HepG2 (cell line): ENCODE results near the gene LOXL3. TPM values are rescaled to one million over a fixed set of nuclear protein-coding genes. Genes with fewer than 3 reads are reported as not detected.
A peak's percentile ranks its signal among the peaks of the same experiment; 100 is the strongest.

Experiments
- ATAC-seq: fragments of 200-7000 bp; cut with Tn5 transposase; 3 replicates; pipeline ENCODE4 v1.9.1; 2020; ENCODE audit warnings: mild to moderate bottlenecking, moderate library complexity
- BruUV-seq: library from RNA; stranded (reverse); fragments of 400-500 nt; replicated peaks from 2 replicates; lab custom pipeline; 2021; lab: Mats Ljungman, UMichigan
- CTCF ChIA-PET: fragments of 300-600 bp; formaldehyde crosslinking; extraction: SDS; loops from one replicate; lab custom pipeline; 2021; ENCODE audit warnings: low total read pairs, inconsistent platforms, low intra/inter-chr PET ratio; lab: Yijun Ruan, JAX
- POLR2A ChIA-PET: fragments of 350-600 bp; sonication (Branson Sonifier 250); formaldehyde crosslinking; loops from one replicate; lab custom pipeline; 2020; ENCODE audit warnings: antibody characterized with exemption, inconsistent platforms; lab: Yijun Ruan, JAX
- DNase-seq: peaks from one replicate; pipeline ENCODE4 v3.0.0-alpha.2; 2015; ENCODE audit warnings: low spot score
- FAIRE-seq: peaks from 3 replicates; lab custom pipeline; 2011; peaks lifted over from hg19 to GRCh38; lab: Jason Lieb, UNC
- H2AFZ ChIP-seq: one replicate; pipeline ENCODE4 v1.6.1; 2011; ENCODE audit warnings: low read length, inconsistent platforms
- H3K27ac ChIP-seq: fragments of 300-600 bp; 3 replicates; pipeline ENCODE4 v1.8.0; 2011; ENCODE audit warnings: mixed run types, mild to moderate bottlenecking, mixed read lengths, low read length, inconsistent platforms; ENCODE audit not compliant: insufficient read depth; ENCODE audit errors: extremely low read length
- H3K27me3 ChIP-seq, 2 experiments: fragments of 200-600 bp in 1 of 2; 2 replicates in 1 of 2; 3 replicates in 1 of 2; pipeline versions ENCODE4 v1.6.0 to v1.8.0; 2011; ENCODE audit warnings: low read length in 2 of 2, mild to moderate bottlenecking in 2 of 2, moderate library complexity in 2 of 2, inconsistent platforms in 1 of 2; ENCODE audit not compliant: insufficient read depth in 2 of 2, control insufficient read depth in 1 of 2
- H3K36me3 ChIP-seq, 2 experiments: fragments of 200-600 bp in 1 of 2; replicated peaks in 1 of 2; 2 replicates in 1 of 2; 3 replicates in 1 of 2; pipeline versions ENCODE4 v1.5.1 to v1.8.0; 2011; ENCODE audit warnings: low read length in 2 of 2, inconsistent platforms in 1 of 2; ENCODE audit not compliant: insufficient read depth in 2 of 2, control insufficient read depth in 1 of 2
- H3K4me1 ChIP-seq: 2 replicates; pipeline ENCODE4 v1.5.1; 2012; ENCODE audit warnings: low read length, inconsistent platforms; ENCODE audit not compliant: insufficient read depth
- H3K4me2 ChIP-seq: 2 replicates; pipeline ENCODE4 v1.6.0; 2011; ENCODE audit warnings: low read depth, low read length, inconsistent platforms
- H3K4me3 ChIP-seq, 3 experiments: fragments of 200-600 bp in 1 of 3; sonication (generic), shearing (Covaris generic) in 1 of 3; replicated peaks in 1 of 3; 2 replicates each; pipeline ENCODE4 v1.5.1; 2011 to 2016; ENCODE audit warnings: low read length in 3 of 3, inconsistent platforms in 2 of 3, low read depth in 2 of 3, mild to moderate bottlenecking in 2 of 3, control low read depth in 1 of 3, mixed read lengths in 1 of 3; ENCODE audit not compliant: insufficient read depth in 1 of 3
- H3K79me2 ChIP-seq: one replicate; pipeline ENCODE4 v1.6.1; 2011; ENCODE audit warnings: low read length, inconsistent platforms; ENCODE audit not compliant: insufficient read depth
- H3K9ac ChIP-seq: 2 replicates; pipeline ENCODE4 v1.6.0; 2011; ENCODE audit warnings: mild to moderate bottlenecking, low read depth, low read length, inconsistent platforms; ENCODE audit not compliant: insufficient read depth
- H3K9me3 ChIP-seq: 2 replicates; pipeline ENCODE4 v1.5.1; 2012; ENCODE audit warnings: mild to moderate bottlenecking, low read length
- H4K20me1 ChIP-seq: 2 replicates; pipeline ENCODE4 v1.6.0; 2011; ENCODE audit warnings: inconsistent platforms, mild to moderate bottlenecking, low read length, moderate library complexity; ENCODE audit not compliant: insufficient read depth
- CBFB ChIP-seq: sonication (generic); formaldehyde crosslinking; IDR thresholded peaks from 2 replicates; pipeline ENCODE4 v1.4.0; 2020; ENCODE audit warnings: missing genetic modification reagents
- ELK4 ChIP-seq: sonication (generic); formaldehyde crosslinking; IDR thresholded peaks from 2 replicates; pipeline ENCODE4 v1.9.0; 2021; ENCODE audit warnings: missing genetic modification reagents, borderline replicate concordance
- FOXK1 ChIP-seq: sonication (generic); formaldehyde crosslinking; IDR thresholded peaks from 2 replicates; pipeline ENCODE4 v1.4.0; 2020; ENCODE audit warnings: low read depth, missing genetic modification reagents, borderline replicate concordance
- POGK ChIP-seq: sonication (generic); formaldehyde crosslinking; conservative IDR thresholded peaks from 2 replicates; pipeline ENCODE4 v1.8.0; 2022; ENCODE audit warnings: mild to moderate bottlenecking, moderate library complexity, missing genetic modification reagents
- SUZ12 ChIP-seq: fragments of 150-350 bp; IDR thresholded peaks from 2 replicates; pipeline ENCODE4 v1.6.1; 2014; ENCODE audit warnings: low read depth, low read length
- TAF15 ChIP-seq: fragments of 200-400 bp; formaldehyde crosslinking; IDR thresholded peaks from one replicate; pipeline ENCODE4 v1.6.1; 2018; ENCODE audit warnings: mild to moderate bottlenecking, low read depth, low read length; ENCODE audit not compliant: poor library complexity, severe bottlenecking
- THAP7 ChIP-seq: sonication (generic); formaldehyde crosslinking; IDR thresholded peaks from 2 replicates; pipeline ENCODE4 v1.8.1; 2023; ENCODE audit warnings: mild to moderate bottlenecking, missing genetic modification reagents
- ZBTB4 ChIP-seq: sonication (generic); formaldehyde crosslinking; IDR thresholded peaks from 2 replicates; pipeline ENCODE4 v1.4.0; 2020; ENCODE audit warnings: missing genetic modification reagents, mild to moderate bottlenecking, borderline replicate concordance
- ZBTB42 ChIP-seq: sonication (generic); formaldehyde crosslinking; IDR thresholded peaks from 2 replicates; pipeline ENCODE4 v1.5.0; 2020; ENCODE audit warnings: mild to moderate bottlenecking, missing genetic modification reagents
- ZC3H4 ChIP-seq: sonication (generic); formaldehyde crosslinking; IDR thresholded peaks from 2 replicates; pipeline ENCODE4 v1.4.0; 2020; ENCODE audit warnings: missing genetic modification reagents, borderline replicate concordance
- ZFP90 ChIP-seq: sonication (generic); formaldehyde crosslinking; IDR thresholded peaks from 2 replicates; pipeline ENCODE4 v1.8.0; 2022; ENCODE audit warnings: missing genetic modification reagents, mild to moderate bottlenecking, inconsistent platforms, borderline replicate concordance
- ZNF296 ChIP-seq: sonication (generic); formaldehyde crosslinking; conservative IDR thresholded peaks from 2 replicates; pipeline ENCODE4 v1.5.0; 2020; ENCODE audit warnings: mild to moderate bottlenecking, missing genetic modification reagents
- ZSCAN25 ChIP-seq: sonication (generic); formaldehyde crosslinking; IDR thresholded peaks from 2 replicates; pipeline ENCODE4 v1.8.0; 2022; ENCODE audit warnings: mild to moderate bottlenecking, missing genetic modification reagents
- WGBS: methylation state at CpG from one replicate; pipeline ENCODE4 v1.1.6; 2017; ENCODE audit warnings: low lambda C conversion rate; 5-methylcytosine and 5-hydroxymethylcytosine counted together
- in situ Hi-C: cut with HindIII; loops from 2 replicates; pipeline ENCODE4 v1.10.0; 2017; ENCODE audit warnings: low pct_unique_long_range_greater_than_20kb; ENCODE audit not compliant: extremely low pct_ligation_motif_present
- intact Hi-C: fragments of 100-400 bp; cut with micrococcal nuclease; formaldehyde crosslinking; loops from one replicate; pipeline ENCODE4 v1.10.0; 2022; ENCODE audit not compliant: unreplicated experiment
- polyA plus RNA-seq, 8 experiments: library from polyadenylated mRNA; depleted of rRNA in 3 of 8; stranded (reverse) in 7 of 8; unstranded in 1 of 8; fragments of >200 nt; fragmentation: Illumina TruSeq in 4 of 8; extraction: Trizol in 4 of 8; gene quantifications; 2 replicates each; pipeline versions ENCODE4 v1.2.1 to v1.2.3, GENCODE V29; 2011 to 2016; ENCODE audit warnings: low read depth in 4 of 8, missing spikeins in 1 of 8, mixed read lengths in 1 of 8; ENCODE audit not compliant: insufficient read depth in 1 of 8
- total RNA-seq, 5 experiments: library from RNA; depleted of rRNA; stranded (reverse); fragments of >200 nt; fragmentation: Illumina TruSeq; extraction: Trizol; gene quantifications; 2 replicates each; pipeline ENCODE4 v1.2.3, GENCODE V29; 2016; ENCODE audit warnings: low read depth in 1 of 5

The LOXL3 gene
- total and polyA plus RNA-seq, 2 of the 13 experiments (the other 11 are each of a cell fraction or from before 2014, with no cell fraction given) = 0.55 to 6.5 TPM

- no peaks in the 10 kb centered on the region for H3K9me3 ChIP-seq
- peak within 1 kb of the TSS; percentile 83 for H3K9ac ChIP-seq
- peak within 1 kb of the TSS; percentile 20 for H2AFZ ChIP-seq
- H3K4me1 ChIP-seq = peaks cover 57% of the 10 kb centered on the region
- peak; percentile 99 for FAIRE-seq
- H3K4me3 ChIP-seq = peak within 1 kb of the TSS; percentile 45 to 76 (median 62)
- peak; percentile 99 for DNase-seq
- H3K27ac ChIP-seq = peak within 1 kb of the TSS; percentile 89
- no peaks in the 10 kb centered on the region; a peak in 1 of 5 replicates for H3K27me3 ChIP-seq
- H4K20me1 ChIP-seq = no peaks in the 10 kb centered on the region
- peak within 1 kb of the TSS; percentile 100 for H3K4me2 ChIP-seq
- peak; percentile 74 for ATAC-seq
- TSS peak; percentile 39 for BruUV-seq
- in situ Hi-C loops (no loop called here), intact Hi-C loops (no loop called here)
- peaks cover 19 to 38% of the 10 kb centered on the region in 2 experiments for H3K36me3 ChIP-seq
- peaks cover 50% of the 10 kb centered on the region for H3K79me2 ChIP-seq
- ChIA-PET POLR2A (interaction anchor here (0.6 to 5.4 kb wide), 20 partner anchors 8 to 406 kb away, joined by 3 to 135 read pairs (median 6); partner anchors contain the start of genes CCDC142, INO80B, LBX2 and MRPL53), CTCF (no interaction called here)
- WGBS = 29% methylated on average over 11 of the region's 11 CpGs
- no peak for TF ChIP-seq ELK4 (CRISPR knock-in tag)
- TF ChIP-seq ZBTB4 = no peak
- peak; percentile 38 for TF ChIP-seq CBFB (CRISPR knock-in tag)
- TF ChIP-seq TAF15 = no peak
- peak; percentile 75 for TF ChIP-seq SUZ12
- peak; percentile 65 for TF ChIP-seq ZSCAN25 (CRISPR knock-in tag)
- peak; percentile 45; the same call in 1 of the 2 replicates for TF ChIP-seq ZC3H4
- peak; percentile 72; the same call in 1 of the 2 replicates for TF ChIP-seq FOXK1 (CRISPR knock-in tag)
- no peak for TF ChIP-seq ZNF296 (CRISPR knock-in tag)
- no peak for TF ChIP-seq ZFP90
- TF ChIP-seq POGK (CRISPR knock-in tag) = 0 out of 2 replicates have a peak, but pooled peaks have one; percentile 33
- peak; percentile 86; the same call in 1 of the 2 replicates for TF ChIP-seq ZBTB42
- TF ChIP-seq THAP7 (CRISPR knock-in tag) = peak; percentile 49; the same call in 1 of the 2 replicates
These were observed 27.8 kb downstream of the LOXL3 start, which contains the start of gene DQX1 for GRCh38 chr2:74525717-74526648. Gene DQX1, minus strand, starts transcription at chr2:74526231. Its CDS starts 502 bp downstream, at chr2:74525729.
